ENCODE measurements around the gene NOD1. TPM values are rescaled to one million over a fixed set of nuclear protein-coding genes. Genes with fewer than 3 reads are reported as not detected.

NOD1 gene
- total and polyA plus RNA-seq, 2 of the 13 experiments (the other 11 are each of a cell fraction or from before 2014, with no cell fraction given) = 1.7 to 2.9 TPM

GRCh38 chr7:30478349-30479201, at the start of gene NOD1 (continued):
- TF ChIP-seq ZNF281 (CRISPR knock-in tag; IDR thresholded peaks at IDR 0.05; ENCODE audit: borderline replicate concordance) = no peak; the same call in 1 of the 2 replicates
- TF ChIP-seq PRDM4 (CRISPR knock-in tag; IDR thresholded peaks at IDR 0.05; ENCODE audit: borderline replicate concordance) = no peak
- TF ChIP-seq PRMT3 (CRISPR knock-in tag; IDR thresholded peaks at IDR 0.05; ENCODE audit: borderline replicate concordance, low read depth) = peak; percentile 73; the same call in 1 of the 2 replicates
- no peak for TF ChIP-seq MATR3 (CRISPR knock-in tag; IDR thresholded peaks at IDR 0.05)
- peak; percentile 71 for TF ChIP-seq ZNF510 (CRISPR knock-in tag; IDR thresholded peaks at IDR 0.05; ENCODE audit: low read depth)
- no peak for TF ChIP-seq SMAD3 (CRISPR knock-in tag; IDR thresholded peaks at IDR 0.05)
- no peak for TF ChIP-seq ZNF256 (CRISPR knock-in tag; conservative IDR thresholded peaks at IDR 0.05)
- no peak for TF ChIP-seq ATF6 (CRISPR knock-in tag; conservative IDR thresholded peaks at IDR 0.05)
- peak; percentile 63; the same call in 1 of the 2 replicates for TF ChIP-seq BORCS8-MEF2B (CRISPR knock-in tag; IDR thresholded peaks at IDR 0.05)
- no peak; the same call in 1 of the 2 replicates for TF ChIP-seq SALL2 (CRISPR knock-in tag; IDR thresholded peaks at IDR 0.05)
- TF ChIP-seq, protein P1, sequence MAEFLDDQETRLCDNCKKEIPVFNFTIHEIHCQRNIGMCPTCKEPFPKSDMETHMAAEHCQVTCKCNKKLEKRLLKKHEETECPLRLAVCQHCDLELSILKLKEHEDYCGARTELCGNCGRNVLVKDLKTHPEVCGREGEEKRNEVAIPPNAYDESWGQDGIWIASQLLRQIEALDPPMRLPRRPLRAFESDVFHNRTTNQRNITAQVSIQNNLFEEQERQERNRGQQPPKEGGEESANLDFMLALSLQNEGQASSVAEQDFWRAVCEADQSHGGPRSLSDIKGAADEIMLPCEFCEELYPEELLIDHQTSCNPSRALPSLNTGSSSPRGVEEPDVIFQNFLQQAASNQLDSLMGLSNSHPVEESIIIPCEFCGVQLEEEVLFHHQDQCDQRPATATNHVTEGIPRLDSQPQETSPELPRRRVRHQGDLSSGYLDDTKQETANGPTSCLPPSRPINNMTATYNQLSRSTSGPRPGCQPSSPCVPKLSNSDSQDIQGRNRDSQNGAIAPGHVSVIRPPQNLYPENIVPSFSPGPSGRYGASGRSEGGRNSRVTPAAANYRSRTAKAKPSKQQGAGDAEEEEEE (CRISPR knock-in tag; IDR thresholded peaks at IDR 0.05; ENCODE audit: borderline replicate concordance) = no peak
- TF ChIP-seq ZNF589 (CRISPR knock-in tag; conservative IDR thresholded peaks at IDR 0.05) = no peak; the same call in 1 of the 2 replicates
- no peak for TF ChIP-seq ZNF354B (CRISPR knock-in tag; IDR thresholded peaks at IDR 0.05)
- TF ChIP-seq KAT8 (CRISPR knock-in tag; IDR thresholded peaks at IDR 0.05) = peak; percentile 74
- no peak for TF ChIP-seq RBM22 (optimal IDR thresholded peaks at IDR 0.05; ENCODE audit: low read length)
- 0 out of 2 replicates have a peak, but pooled peaks have one; percentile 33 for TF ChIP-seq BRD4 (CRISPR knock-in tag; IDR thresholded peaks at IDR 0.05)
- peak; percentile 85 for TF ChIP-seq HDAC1 (CRISPR knock-in tag; IDR thresholded peaks at IDR 0.05)
- TF ChIP-seq ARNT2 (CRISPR knock-in tag; IDR thresholded peaks at IDR 0.05; ENCODE audit: low read depth) = no peak
- TF ChIP-seq ATAD3A (CRISPR knock-in tag; IDR thresholded peaks at IDR 0.05) = no peak

Data from HepG2 (cell line).